Stimulated activated CD4-positive, alpha-beta T cell treated with anti-CD3 and anti-CD28 coated beads, Interleukin-1b, Interleukin-23, amount 100 ng/mL, for 4 hours (primary cell): ENCODE results near the gene RASSF1.

Experiments
- DNase-seq, 2 donors: peaks; one replicate each; pipeline ENCODE4 v3.0.0-alpha.2; 2020; ENCODE audit warnings: low read depth in 2 of 2

RASSF1 gene

DNA sequence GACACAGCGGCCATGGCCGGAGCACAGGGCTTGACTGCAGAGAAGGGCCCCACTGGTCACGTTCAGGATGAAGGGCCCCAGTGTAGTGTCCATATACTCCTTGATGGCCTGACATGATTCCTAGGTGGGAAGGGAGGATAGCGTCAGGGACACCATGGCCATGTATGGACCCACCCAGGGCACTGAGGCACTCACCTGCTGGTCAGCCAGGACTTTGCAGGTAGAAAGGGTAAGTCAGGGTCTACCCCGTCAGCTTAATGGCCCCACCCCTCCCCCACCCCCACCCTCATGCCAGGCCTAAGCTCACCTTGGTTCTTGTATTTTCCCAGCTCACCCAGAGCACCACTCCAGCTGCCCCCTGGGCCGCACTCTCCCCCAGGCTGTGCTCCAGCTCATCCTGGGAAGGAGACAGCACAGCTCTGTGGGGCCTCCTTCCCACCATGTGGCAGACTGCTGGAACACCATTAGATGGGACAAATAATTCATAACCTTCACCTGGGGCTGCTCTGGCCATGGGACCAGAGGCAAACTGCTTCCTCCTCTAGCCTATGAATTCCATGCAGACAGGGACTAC is 39.9 kb downstream of the RASSF1 start:
- DNase-seq: no peak

DNA sequence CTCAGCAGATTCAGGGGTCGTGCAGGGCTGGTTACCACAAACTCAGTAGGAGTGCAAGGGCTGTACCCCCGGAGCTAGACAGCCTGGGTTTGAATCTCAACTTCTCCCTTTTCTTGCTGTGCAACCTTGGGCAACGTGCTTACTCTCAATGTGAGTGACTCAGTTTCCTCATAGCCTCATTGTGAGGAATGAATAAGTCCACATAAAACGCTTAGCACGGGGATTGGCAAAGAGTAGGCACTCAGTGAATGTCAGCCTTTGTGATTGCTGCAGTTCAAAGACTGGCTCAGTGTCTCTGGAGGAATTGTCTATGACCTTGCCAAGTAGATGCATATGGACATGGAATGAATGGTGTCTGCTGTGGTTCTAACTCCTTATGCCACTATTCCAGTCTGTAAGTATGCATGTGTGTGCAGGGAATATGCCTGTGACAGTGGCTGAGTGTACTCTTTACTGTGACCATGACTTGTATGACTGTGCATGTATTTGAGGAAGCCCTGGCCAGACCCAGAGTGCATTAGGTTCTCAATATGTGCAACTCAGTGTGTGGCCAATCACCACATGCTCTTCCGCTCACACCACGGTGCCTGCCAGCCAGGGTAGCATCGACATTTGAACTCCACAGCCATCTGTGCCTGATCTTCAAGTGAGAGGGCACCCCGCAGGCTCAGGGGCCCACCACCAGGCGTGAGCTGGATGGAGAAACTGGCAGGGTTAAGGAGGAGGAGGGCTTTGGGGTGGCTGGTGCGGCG is 40.5 kb downstream of the RASSF1 start:
- no peak for DNase-seq

DNA sequence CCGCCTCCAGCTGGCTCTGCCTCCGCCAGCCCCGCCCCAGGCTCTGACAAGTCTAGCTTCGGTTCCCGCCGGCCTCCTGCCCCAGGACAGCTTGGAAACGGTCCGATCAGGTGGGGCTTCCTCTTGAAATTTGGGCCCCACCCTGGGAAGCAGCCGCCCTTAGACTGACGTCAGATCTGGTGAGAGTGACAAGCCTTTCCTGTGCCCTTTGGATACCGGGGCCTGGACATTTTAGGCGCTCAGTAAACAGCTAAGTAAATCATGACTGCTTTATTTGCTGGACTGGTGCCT is 41.1 kb downstream of the RASSF1 start:
- no peak for DNase-seq

DNA sequence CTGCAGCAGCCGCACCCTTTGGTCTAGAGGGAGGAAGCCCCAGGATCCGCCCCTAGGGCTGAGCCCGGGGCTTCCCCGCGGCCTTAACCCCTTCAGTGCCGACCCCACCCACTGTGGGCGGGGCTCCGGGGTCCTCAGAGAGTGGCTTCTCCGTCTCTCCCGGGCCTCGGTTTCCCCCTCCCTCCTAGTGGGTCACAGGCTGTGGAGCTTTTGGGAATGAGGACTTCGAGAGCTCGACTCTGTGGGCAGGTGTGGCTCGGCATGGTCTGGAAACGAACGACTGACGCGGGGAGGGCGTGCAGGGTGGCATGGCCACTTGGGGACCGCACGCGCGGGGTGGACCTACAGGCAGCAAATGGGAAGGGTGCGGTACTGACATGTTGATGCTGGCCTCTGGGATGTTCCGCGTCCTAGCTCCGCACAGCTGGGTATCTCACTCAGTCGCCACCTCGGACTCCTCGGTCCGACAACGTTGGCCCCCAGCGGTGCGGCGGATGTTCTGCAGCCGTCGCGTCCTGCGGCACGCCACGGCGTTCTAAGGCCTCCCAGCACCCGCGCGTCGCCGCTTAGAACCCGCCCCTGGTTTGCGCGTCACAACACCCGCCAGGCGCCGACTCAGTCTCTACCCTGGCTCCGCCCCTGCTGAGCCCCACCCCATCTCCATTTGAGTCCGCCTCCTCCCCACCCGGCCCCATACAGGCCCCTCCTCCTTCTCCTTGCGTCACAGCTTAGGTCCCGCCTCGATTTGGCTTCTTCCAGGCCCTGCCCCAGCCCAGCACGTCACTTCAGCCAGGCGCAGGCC is 41.6 kb downstream of the RASSF1 start, which contains the start of the genes HYAL3 and NAA80:
HYAL3 (minus strand) TSS at position 570 of the 802 bp plus-strand sequence. CDS start 3,803 bp downstream, outside the sequence.
NAA80 (minus strand) TSS at position 570 of the 802 bp plus-strand sequence. CDS start 1,942 bp downstream, outside the sequence.
- peak; percentile 98 to 99 for DNase-seq

DNA sequence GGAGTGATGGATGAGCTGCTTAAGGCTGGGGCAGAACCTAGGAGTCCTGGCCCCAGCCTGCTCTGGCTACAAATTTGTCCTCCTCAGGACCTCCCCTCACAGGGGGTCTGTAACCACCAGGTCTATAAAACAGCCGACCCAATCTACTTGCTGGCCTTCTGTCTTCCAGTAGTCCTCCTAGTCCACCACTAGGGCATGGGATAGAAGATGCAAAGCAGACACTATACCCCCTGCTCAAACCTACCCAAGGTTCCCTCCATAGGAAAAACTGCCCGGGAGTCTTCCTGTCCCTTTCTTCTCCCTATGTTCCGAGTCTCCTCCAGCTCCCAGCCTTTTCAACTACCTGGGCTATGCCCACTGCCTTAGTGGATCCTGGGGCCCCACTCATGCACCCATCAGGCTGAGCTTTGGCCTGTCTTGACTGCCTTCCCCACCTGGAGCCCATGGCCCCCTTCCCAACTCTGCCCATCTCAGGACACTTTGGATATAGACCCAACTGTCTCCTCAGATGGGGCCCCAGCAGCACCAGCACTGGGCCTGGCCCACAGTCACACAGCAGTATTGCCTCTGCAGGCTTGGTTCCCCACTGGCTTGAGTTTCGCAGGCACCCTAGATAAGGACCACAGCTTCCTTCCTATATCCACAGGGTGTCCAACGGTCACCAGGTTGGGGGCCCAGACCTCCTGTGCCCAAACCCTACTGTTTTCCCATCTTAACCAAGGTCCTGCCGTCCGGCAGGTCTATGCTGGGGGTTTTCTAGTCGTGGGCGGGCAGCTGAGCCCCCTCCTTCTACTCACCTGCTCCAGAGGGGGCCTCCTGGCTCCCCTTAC is 42.5 kb downstream of the RASSF1 start:
- no peak for DNase-seq

DNA sequence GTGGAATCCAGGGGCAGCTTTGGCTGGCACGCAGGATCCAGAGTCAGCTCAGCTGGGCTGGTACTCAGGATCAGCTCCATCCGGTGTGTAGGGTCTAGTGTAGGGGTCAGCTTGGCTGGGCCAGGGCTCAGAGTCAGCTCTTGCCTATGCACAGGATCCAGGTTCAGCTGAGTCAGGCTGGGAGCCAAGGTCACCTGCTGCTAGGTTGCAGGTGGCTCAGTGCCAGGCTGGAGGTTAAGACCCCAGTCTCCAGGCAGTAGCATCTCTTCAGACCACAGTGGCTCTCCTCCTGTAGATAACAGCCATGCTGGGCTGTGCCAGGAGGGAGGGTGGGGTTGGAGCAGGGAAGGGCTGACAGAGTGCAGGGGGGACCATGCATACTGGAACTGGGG is 43.3 kb downstream of the RASSF1 start:
- no peak for DNase-seq

DNA sequence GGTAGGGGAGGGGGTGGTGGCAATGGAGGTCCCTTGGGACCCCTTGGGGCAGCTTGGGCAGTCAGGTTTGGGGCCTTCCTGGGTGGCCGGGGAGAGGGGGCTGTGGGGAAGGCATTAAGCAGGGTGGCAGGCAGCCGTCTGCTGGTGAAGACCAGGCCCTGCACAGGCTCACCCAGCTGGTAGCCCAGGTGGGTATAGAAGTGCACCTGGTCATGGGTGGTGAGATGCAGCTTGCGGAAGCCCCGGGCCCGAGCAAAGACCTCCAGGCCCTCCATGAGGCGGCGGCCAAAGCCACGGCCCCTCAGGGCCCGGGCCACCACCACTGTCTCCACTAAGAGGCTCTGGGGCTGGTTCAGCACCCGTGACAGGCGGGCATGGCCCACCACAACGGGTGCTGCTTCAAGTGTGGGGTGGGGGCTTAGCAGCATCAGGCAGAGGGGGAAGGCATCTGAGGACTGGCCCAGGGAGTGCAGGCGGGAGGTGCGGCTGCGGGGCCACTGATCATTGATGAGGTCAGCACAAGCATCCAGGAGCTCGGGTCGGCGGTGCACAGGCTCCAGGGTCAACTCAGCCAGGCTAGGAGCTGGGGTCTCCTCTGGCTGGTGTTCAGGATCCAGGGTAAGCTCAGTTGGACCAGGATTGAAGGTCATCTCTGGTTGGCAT is 43.8 kb downstream of the RASSF1 start:
- no peak for DNase-seq

DNA sequence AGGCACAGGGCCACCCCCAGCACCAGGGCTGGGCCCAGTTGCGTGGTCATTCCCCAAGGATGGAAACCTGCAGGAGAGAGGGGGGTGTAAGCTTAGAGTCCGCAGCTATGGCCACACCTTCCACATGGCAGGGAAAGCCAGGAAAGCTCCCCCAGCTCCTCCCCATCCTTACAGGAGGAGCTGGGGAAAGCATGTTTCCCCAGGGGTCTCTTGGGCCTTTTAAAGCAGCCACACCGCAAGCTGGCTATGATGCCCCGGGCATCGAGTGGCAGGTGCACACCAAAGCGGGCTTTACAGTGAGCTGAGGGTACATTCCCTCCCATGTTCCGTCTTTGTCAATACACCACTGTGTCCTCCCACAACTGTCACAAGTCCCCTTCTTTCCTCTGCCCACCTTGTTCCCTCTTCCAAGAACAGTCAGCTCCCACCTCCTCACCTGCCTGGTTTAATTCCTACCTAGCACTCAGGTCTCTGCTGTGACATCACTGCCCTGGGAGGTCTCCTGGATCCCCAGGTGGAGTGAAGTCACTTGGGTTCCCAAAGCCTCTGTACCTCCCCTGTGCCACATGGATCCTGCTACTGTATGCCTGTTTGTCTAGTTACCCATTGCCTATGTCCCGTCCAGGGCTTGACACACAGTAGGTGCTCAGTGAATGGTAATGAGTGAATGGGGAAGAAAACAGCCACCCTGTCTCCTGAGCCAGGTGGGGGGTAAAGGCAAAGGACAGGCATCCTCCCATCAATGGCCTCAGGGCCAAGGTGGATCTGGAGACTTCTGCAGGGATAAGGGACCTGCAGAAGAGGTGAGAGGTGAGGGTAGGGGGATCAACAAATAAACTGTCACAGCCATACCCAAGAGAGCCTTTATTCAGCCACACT is 44.8 kb downstream of the RASSF1 start:
- DNase-seq: no peak

DNA sequence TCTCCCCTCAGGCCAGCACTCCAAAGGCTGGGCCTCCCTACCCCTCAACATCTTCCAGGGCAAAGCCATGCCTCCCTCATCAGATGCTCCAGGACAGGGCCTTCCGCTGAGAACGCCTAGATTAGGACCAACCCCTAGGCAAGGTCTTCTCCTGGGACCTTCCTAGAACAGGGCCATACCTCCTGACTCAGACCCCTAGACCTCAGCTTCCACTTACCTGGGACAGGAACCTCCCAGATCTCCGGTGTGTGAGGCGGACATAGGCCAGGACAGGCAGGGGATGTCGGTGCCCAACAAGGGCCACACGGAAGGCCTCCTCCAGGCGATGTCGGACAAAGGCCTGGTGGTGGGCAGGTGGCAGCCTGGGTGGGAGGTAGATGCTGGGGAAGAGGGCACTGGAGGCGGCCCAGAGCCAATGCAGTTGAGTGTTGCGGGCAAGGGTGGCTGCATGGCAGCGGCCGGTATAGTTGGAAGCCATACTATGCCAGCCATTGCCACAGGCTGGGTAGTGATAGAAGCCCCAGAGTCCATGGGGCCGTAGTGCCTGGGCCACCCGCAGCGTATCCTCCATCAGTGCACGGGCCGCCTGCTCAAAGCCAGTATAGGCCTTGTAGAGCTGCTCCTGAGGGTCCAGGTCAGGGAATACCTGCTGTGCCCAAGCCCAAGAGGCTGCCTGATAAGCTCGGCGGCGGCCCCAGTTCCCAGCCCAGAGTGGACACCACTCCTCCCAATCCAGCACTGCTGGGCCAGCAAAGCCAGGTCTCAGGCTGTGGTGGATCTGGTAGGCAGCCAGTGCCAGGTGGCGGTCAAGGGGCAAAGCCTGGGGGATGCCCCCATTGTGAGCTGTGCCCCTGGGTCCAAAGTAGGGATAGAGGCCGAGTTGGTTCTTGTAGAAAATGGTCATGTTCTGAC is 45.9 kb downstream of the RASSF1 start:
- DNase-seq: no peak

DNA sequence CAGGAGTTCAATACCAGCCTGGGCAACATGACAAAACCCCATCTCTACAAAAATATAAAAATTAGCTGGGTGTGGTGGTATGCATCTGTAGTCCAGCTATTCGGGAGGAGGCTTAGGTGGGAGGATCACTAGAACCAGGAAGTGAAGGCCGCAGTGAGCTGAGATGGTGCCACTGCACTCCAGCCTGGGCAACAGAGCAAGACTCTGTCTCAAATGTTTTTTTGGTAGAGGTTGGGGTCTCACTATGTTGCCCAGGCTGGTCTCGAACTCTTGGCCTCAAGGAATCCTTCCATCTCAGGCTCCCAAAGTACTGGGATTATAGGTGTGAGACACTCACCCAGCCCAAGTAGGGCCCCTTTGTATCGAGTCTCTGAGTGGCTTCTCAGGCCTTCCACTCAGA is 46.5 kb downstream of the RASSF1 start:
- no peak for DNase-seq

DNA sequence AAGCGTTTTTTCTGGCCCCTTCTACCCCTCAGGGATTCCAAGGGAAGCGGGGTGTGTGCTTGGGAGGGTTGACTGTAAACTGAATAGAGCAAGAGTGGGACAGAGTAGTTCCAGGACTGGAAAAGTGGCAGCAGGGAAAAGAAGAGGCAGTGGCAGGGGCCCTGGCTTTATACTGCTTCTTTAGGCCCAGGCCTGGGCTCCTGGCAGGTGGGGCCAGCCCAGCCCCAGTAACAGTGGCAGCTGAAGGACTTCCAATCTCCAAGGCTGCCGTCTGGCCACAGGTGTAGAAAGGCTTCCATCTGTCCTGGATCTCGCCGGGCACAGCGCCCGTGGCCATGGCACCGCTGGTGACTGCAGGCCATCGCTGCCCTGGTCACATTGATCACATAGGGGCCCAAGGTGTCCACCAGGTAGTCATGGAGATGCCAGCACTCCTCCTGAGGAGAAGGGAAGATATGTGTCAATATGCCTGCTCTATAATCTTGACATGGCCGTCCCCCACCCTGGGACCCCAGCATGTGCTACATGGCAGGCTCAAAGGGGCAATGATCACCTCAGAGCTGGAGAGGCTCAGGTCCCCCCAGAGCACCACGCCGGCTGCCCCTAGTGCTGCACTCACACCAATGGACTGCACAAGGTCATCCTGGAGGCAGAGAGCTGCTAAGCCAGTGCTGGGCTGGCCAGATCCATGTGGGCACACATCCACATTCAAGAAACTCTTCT is 47.4 kb downstream of the RASSF1 start:
- no peak for DNase-seq

DNA sequence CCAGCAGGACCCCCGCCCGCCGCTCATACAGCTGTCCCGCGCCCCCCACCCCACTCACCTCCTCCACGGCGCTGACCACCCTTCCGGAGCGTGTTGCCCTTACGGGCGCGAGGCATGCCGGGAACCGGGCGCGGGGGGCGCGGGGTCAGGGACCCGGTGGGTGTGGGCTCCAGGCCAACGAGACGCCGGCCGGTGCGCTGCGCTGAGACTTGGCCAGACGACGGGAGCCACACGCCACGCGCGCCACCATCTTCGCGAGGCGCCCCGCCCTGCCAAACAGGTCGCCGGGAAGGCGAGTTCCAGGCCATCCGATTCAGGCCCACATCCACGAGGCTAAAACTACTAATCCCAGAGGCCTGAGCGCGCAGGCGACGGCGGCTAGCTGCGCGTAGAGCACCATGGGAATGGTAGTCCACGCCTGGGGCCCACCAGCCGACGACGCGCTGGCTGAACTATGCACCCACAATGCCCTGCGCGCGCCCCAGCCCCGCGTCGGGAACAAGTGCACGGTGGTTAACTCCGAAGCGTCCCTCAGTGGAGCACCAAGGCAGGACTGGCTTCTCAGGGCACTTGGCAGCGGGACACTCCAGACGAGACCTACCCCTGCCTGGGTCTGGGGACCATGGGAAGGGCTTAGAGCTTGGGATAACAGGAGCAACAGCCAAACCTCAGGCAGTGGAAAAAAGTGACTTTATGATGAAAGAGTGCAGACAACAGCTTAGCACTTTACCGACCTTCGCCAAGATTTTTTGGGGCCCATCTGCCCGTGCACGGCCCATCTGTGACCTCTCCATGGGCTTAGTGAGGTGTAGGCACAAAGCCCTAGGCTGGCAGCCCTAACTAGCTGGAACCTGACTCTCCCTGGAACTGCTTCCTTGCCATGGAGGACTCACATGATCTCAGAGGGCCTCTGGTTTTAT is 48.2 kb downstream of the RASSF1 start, which contains the start of gene IFRD2:
IFRD2 (minus strand) TSS at position 271 of the 920 bp plus-strand sequence; CDS start at position 116, 155 bp downstream.
- DNase-seq: peak; percentile 88 to 92

DNA sequence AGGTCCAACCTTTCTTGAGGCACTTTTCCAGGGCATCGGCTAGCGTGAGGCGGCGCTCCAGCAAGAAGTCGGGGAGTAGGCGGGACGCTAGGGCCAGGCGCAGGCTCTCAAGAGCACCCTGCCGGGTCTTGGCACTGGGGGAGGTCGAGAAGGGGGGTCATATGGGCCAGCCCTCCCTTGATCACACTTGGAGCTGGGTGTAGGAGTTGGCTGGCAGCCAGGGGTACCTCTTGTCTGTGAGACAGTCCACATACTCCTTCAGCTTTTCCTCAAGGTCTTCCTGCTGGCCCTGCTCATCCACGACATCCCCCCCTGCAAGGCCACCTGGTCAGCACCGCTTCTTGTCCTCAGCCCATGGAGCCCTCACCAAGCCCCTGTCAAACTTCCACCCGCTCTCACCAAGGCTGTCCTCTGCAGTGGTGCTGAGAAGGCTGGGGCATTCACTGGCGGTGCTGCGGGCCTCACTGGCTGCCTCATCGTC is 50.4 kb downstream of the RASSF1 start:
- no peak for DNase-seq

DNA sequence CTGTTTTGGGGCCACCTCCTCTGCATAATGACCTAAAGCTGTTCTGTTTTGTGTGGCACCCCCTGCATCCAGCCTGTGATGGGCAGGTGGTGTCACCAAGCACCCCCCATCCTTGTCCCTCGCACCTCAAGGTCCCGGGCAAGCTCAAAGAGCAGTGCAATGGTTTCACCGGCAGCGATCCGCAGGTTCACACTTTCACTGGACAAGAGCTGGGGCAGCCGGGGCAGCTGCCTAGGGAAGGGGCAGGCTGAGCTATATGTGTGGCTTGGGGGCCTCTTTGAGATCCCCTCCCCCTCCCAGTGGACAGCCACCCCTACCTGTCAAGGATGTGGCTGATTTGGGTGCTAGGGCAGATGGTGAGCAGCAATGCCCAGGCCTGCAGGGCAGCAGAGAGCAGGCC is 51.5 kb downstream of the RASSF1 start:
- no peak for DNase-seq

DNA sequence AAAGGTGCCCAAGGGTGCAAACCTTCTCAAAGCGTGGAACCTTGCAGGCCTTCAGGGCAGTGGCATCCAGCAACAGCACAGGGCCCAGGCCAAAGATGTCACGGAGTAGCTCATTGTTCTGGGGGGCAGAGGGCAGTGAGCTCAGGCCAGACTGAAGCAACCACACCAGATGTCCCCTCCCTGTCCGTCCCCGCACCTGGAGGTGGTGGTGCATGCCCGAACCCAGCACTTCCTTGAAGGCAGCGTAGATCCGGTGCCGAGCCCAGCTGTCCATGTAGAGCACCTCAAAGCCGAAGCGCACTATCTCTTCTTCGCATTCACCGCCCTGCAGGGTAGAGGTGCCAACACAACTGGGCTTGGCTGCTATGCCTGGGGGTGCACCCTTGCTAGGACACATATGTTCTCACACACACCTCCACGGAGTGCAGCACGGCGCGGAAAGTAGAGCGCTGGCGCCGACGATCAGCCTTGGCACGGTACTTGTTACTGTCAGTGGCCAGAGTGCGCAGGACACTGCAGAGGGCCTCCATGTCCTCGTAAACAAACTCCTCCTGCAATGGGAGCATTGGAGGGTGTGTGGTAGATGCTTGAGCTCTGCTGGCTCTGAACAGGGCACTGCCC is 52.1 kb downstream of the RASSF1 start:
- DNase-seq: no peak

DNA sequence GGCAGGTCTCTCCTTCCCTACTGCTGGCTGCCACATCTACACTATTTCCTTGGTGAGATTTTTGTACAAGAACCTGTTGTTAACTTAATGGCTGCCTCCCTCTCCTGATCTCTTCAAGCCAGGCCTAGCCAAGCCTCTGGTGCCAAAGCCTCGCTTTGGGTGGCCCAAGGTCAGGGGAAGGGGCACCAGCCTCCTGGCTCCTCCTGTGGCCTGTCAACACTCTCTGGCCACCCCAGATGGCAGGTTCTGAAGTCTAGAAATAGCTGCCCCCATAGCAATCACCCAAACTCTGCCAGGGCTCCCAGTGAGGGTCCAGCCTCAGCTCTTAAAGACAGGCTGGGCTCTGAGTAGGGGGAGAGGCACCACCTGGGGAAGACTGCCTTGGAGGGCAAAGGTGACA is 53.4 kb downstream of the RASSF1 start:
- DNase-seq: no peak
